Mesenchymal stem cell (in vitro differentiated cells and primary cell): ENCODE data around the gene GLTPD2.

ENCODE experiments used
- DNase-seq: peaks from one replicate; pipeline ENCODE4 v3.0.0-alpha.2; 2013
- H2AFZ ChIP-seq: one replicate; pipeline ENCODE4 v1.6.1; 2013; ENCODE audit warnings: low read depth, mild to moderate bottlenecking, control low read depth, inconsistent platforms, low read length, moderate library complexity
- H2AK5ac ChIP-seq: 2 replicates; pipeline ENCODE4 v1.6.1; 2013; ENCODE audit warnings: low read length, moderate library complexity, mild to moderate bottlenecking, inconsistent platforms; ENCODE audit not compliant: severe bottlenecking
- H2BK120ac ChIP-seq: one replicate; pipeline ENCODE4 v1.6.1; 2013; ENCODE audit warnings: low read depth, mild to moderate bottlenecking, inconsistent platforms, low read length, moderate library complexity
- H2BK12ac ChIP-seq, 2 experiments: one replicate each; pipeline ENCODE4 v1.6.1; 2013; ENCODE audit warnings: inconsistent platforms in 2 of 2, low read length in 2 of 2, mild to moderate bottlenecking in 2 of 2, moderate library complexity in 2 of 2, control low read depth in 1 of 2
- H2BK15ac ChIP-seq: one replicate; pipeline ENCODE4 v1.6.1; 2013; ENCODE audit warnings: mild to moderate bottlenecking, low read depth, inconsistent platforms; ENCODE audit not compliant: poor library complexity, severe bottlenecking
- H2BK5ac ChIP-seq: 2 replicates; pipeline ENCODE4 v1.6.1; 2013; ENCODE audit warnings: low read depth, mild to moderate bottlenecking, low read length, control low read depth, inconsistent platforms; ENCODE audit not compliant: poor library complexity, severe bottlenecking
- H3K14ac ChIP-seq, 2 experiments: one replicate each; pipeline ENCODE4 v1.6.1; 2013; ENCODE audit warnings: inconsistent platforms in 2 of 2, low read length in 2 of 2, control low read depth in 1 of 2, mild to moderate bottlenecking in 1 of 2, moderate library complexity in 1 of 2
- H3K18ac ChIP-seq, 2 experiments: one replicate each; pipeline ENCODE4 v1.6.1; 2013; ENCODE audit warnings: inconsistent platforms in 2 of 2, low read length in 2 of 2, control low read depth in 1 of 2, low read depth in 1 of 2, mild to moderate bottlenecking in 1 of 2
- H3K23ac ChIP-seq, 2 experiments: one replicate each; pipeline ENCODE4 v1.6.1; 2013; ENCODE audit warnings: inconsistent platforms in 2 of 2, low read length in 2 of 2, mild to moderate bottlenecking in 2 of 2, moderate library complexity in 2 of 2, control low read depth in 1 of 2
- H3K27ac ChIP-seq: 2 replicates; pipeline ENCODE4 v1.5.1; 2013; ENCODE audit warnings: mild to moderate bottlenecking, moderate library complexity, low read length, control low read depth, inconsistent platforms; ENCODE audit not compliant: poor library complexity, severe bottlenecking
- H3K27me3 ChIP-seq, 2 experiments: 2 replicates each; pipeline versions ENCODE4 v1.6.1 to v1.7.0; 2013; ENCODE audit warnings: low read length in 2 of 2, mild to moderate bottlenecking in 2 of 2, moderate library complexity in 2 of 2, control low read depth in 1 of 2, inconsistent platforms in 1 of 2; ENCODE audit not compliant: control insufficient read depth in 1 of 2, insufficient read depth in 1 of 2
- H3K36me3 ChIP-seq, 2 experiments: 2 replicates each; pipeline versions ENCODE4 v1.6.1 to v1.7.0; 2013; ENCODE audit warnings: low read length in 2 of 2, control low read depth in 1 of 2, inconsistent platforms in 1 of 2, low read depth in 1 of 2, mild to moderate bottlenecking in 1 of 2; ENCODE audit not compliant: insufficient read depth in 2 of 2, control insufficient read depth in 1 of 2
- H3K4ac ChIP-seq, 2 experiments: one replicate each; pipeline ENCODE4 v1.6.1; 2013; ENCODE audit warnings: inconsistent platforms in 2 of 2, low read length in 2 of 2, mild to moderate bottlenecking in 2 of 2, moderate library complexity in 2 of 2, control low read depth in 1 of 2, low read depth in 1 of 2
- H3K4me1 ChIP-seq: 2 replicates; pipeline ENCODE4 v1.6.1; 2013; ENCODE audit warnings: low read depth, low read length, control low read depth; ENCODE audit not compliant: control insufficient read depth, insufficient read depth
- H3K4me2 ChIP-seq: 2 replicates; pipeline ENCODE4 v1.6.1; 2013; ENCODE audit warnings: low read length, mild to moderate bottlenecking, inconsistent platforms; ENCODE audit not compliant: poor library complexity, severe bottlenecking
- H3K4me3 ChIP-seq, 2 experiments: 2 replicates each; pipeline versions ENCODE4 v1.5.1 to v1.7.0; 2013; ENCODE audit warnings: low read length in 2 of 2, mild to moderate bottlenecking in 2 of 2, control low read depth in 1 of 2, low read depth in 1 of 2; ENCODE audit not compliant: insufficient read depth in 1 of 2
- H3K79me1 ChIP-seq: replicated peaks from 2 replicates; pipeline ENCODE4 v1.6.1; 2013; ENCODE audit warnings: mild to moderate bottlenecking, control low read depth, low read length, inconsistent platforms; ENCODE audit not compliant: poor library complexity, severe bottlenecking
- H3K9ac ChIP-seq: 2 replicates; pipeline ENCODE4 v1.7.0; 2013; ENCODE audit warnings: mild to moderate bottlenecking, low read length, moderate library complexity
- H3K9me3 ChIP-seq: 2 replicates; pipeline ENCODE4 v1.7.0; 2013; ENCODE audit warnings: mild to moderate bottlenecking, low read length; ENCODE audit not compliant: control insufficient read depth
- H4K8ac ChIP-seq: one replicate; pipeline ENCODE4 v1.6.1; 2013; ENCODE audit warnings: inconsistent platforms, mild to moderate bottlenecking, low read length, moderate library complexity
- H4K91ac ChIP-seq: one replicate; pipeline ENCODE4 v1.6.1; 2013; ENCODE audit warnings: mild to moderate bottlenecking, low read length, inconsistent platforms
- WGBS: methylation state at CpG from one replicate; pipeline ENCODE4 v1.1.7; 2013; ENCODE audit warnings: mixed read lengths; 5-methylcytosine and 5-hydroxymethylcytosine counted together

The GLTPD2 gene

GRCh38 chr17:4748686-4749085 lies 40.1 kb upstream of the GLTPD2 start:
- H2AK5ac ChIP-seq: no peak overlapping the region
- no peak overlapping the region for H2BK5ac ChIP-seq
- H3K14ac ChIP-seq: no peak overlapping the region
- no peak overlapping the region for H3K18ac ChIP-seq
- no peak overlapping the region for H2BK15ac ChIP-seq
- no peak overlapping the region for H2BK12ac ChIP-seq
- H3K9ac ChIP-seq: no peak overlapping the region
- 88% methylated on average over 3 of the region's 4 CpGs for WGBS
- H3K79me1 ChIP-seq: no peaks in the 10 kb centered on the region
- H3K36me3 ChIP-seq: no peaks in the 10 kb centered on the region
- no peak overlapping the region for H3K4me2 ChIP-seq
- H3K4ac ChIP-seq: no peak overlapping the region
- peaks cover 48 to 75% of the 10 kb centered on the region in 2 experiments for H3K27me3 ChIP-seq
- no peak overlapping the region for H3K27ac ChIP-seq
- no peak for DNase-seq
- no peak overlapping the region for H4K91ac ChIP-seq
- no peaks in the 10 kb centered on the region for H3K9me3 ChIP-seq
- H2AFZ ChIP-seq: no peak overlapping the region
- H2BK120ac ChIP-seq: no peak overlapping the region
- no peak overlapping the region for H3K23ac ChIP-seq
- H3K4me3 ChIP-seq: no peak overlapping the region
- no peak overlapping the region for H4K8ac ChIP-seq
- peaks cover 7% of the 10 kb centered on the region for H3K4me1 ChIP-seq

- Histone ChIP-seq H2BK12ac (no peak overlapping the region), H3K9ac (no peak overlapping the region), H2AFZ (no peak overlapping the region), H2BK15ac (no peak overlapping the region), H3K27ac (no peak overlapping the region), H2BK120ac (no peak overlapping the region), H3K18ac (no peak overlapping the region), H3K4me1 (peaks cover under 1% of the 10 kb centered on the region), H3K79me1 (no peaks in the 10 kb centered on the region), H3K4me3 (no peak overlapping the region), H3K23ac (no peak overlapping the region), H4K91ac (no peak overlapping the region), H3K36me3 (no peaks in the 10 kb centered on the region), H3K27me3 (peaks cover 39 to 73% of the 10 kb centered on the region in 2 experiments), H3K9me3 (no peaks in the 10 kb centered on the region), H2AK5ac (no peak overlapping the region), H3K4ac (no peak overlapping the region), H4K8ac (no peak overlapping the region), H3K4me2 (no peak overlapping the region), H2BK5ac (no peak overlapping the region), H3K14ac (no peak overlapping the region)
- 55% methylated on average over 3 of the region's 3 CpGs for WGBS
- no peak for DNase-seq
These were observed 38.2 kb upstream of the GLTPD2 start for GRCh38 chr17:4750606-4751005.

- Histone ChIP-seq H3K27me3 (peaks cover 27 to 72% of the 10 kb centered on the region in 2 experiments), H3K36me3 (no peaks in the 10 kb centered on the region), H3K4me3 (no peak overlapping the region), H3K4me1 (no peaks in the 10 kb centered on the region), H3K4ac (no peak overlapping the region), H2BK12ac (no peak overlapping the region), H2BK5ac (no peak overlapping the region), H3K9ac (no peak overlapping the region), H4K8ac (no peak overlapping the region), H2BK120ac (no peak overlapping the region), H3K9me3 (no peaks in the 10 kb centered on the region), H2AFZ (no peak overlapping the region), H3K14ac (no peak overlapping the region), H3K79me1 (no peaks in the 10 kb centered on the region), H3K23ac (no peak overlapping the region), H2AK5ac (no peak overlapping the region), H3K27ac (no peak overlapping the region), H4K91ac (no peak overlapping the region), H3K4me2 (no peak overlapping the region), H3K18ac (no peak overlapping the region), H2BK15ac (no peak overlapping the region)
- WGBS: 87% methylated on average over 4 of the region's 5 CpGs
- peak; percentile 41 for DNase-seq
These were observed 36.8 kb upstream of the GLTPD2 start for GRCh38 chr17:4751932-4752331.

GRCh38 chr17:4753392-4753791 lies 35.4 kb upstream of the GLTPD2 start:
- Histone ChIP-seq H3K4me2 (no peak overlapping the region), H3K79me1 (no peaks in the 10 kb centered on the region), H2AK5ac (no peak overlapping the region), H3K36me3 (no peaks in the 10 kb centered on the region), H2AFZ (no peak overlapping the region), H3K9ac (no peak overlapping the region), H3K14ac (no peak overlapping the region), H3K9me3 (no peaks in the 10 kb centered on the region), H4K8ac (no peak overlapping the region), H3K23ac (no peak overlapping the region), H2BK12ac (no peak overlapping the region), H4K91ac (no peak overlapping the region), H2BK120ac (no peak overlapping the region), H3K4ac (no peak overlapping the region), H3K4me3 (no peak overlapping the region), H3K27ac (no peak overlapping the region), H2BK5ac (no peak overlapping the region), H2BK15ac (no peak overlapping the region), H3K27me3 (peaks cover 35 to 80% of the 10 kb centered on the region in 2 experiments), H3K18ac (no peak overlapping the region), H3K4me1 (no peaks in the 10 kb centered on the region)
- DNase-seq: no peak
- WGBS: no CpG with 5 or more reads among the region's 1 CpG
